ENCODE measurements around the gene WAC.
"Not testable (repeated sequence)": the region's sequence is repeated elsewhere in the genome, so short reads cannot be mapped to it uniquely, and the experiment has no call there.

The WAC gene

DNA sequence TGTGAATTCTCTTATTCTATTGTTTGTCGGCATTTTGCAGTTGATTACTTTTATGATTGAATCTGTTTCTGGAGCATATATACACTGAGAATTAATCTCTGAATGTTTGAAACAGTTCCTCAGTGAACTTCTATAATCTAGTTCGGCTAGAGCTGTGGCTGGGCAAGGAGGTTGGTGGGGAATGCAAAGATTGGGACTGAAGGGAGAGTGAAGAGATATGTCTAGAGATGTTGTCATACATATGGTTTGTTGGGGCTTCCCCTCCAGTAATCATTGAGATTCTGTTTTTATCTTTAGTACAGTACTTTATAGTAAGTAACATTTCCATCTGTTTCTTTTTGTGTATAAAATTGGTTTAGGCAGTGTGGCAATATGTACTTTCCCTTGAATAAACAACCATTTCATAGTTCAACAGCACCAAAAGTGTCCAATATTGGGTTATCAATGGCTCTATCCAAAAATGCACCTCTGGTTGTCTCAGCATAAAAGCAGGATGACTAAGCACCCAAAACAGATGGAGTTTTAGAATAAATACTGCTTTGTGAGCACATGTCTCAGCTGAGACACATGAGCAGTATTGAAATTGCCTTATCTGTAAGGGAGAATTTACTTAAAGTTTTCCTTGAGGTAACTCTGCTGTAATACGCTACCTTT, 36.7 kb downstream of the WAC start:
- no peak for DNase-seq

DNA sequence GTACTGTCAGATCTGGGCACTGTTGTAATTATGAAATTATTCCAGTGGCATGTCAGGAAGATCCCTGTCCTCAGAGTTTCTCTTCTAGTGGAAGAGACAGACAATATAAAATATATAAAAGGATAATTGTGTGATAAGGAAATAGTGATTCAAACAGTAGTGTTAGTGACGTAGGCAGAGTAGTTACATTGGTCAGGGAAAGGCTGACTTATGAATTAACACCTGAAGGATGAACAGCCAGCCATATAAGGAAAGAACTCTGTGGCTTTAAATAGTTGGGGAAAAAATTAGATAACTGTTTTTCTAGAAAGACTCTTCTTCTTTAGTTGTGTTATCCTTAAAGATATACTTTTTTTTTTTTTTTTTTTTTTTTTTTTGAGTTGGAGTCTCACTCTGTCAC, 37.7 kb downstream of the WAC start:
- no peak for DNase-seq

DNA sequence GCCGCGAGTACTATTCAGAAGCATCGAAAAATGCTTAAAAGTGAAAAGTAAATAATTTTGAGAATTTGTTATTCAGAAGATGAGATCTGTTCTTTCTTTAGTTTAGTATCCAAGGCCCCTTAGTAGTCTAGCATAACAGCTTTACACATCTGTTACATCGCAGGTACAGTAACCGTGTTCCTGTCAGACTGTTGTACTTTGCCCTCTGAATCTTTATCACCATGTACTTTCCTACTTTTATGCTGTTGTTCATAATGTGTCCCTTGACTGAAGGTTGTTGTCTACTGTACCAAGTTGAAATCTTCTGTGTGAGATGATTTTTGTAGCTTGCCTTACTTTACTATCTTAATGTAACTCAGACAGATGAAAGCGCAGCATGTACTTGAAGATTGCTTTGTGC, 38.3 kb downstream of the WAC start:
- no peak for DNase-seq

DNA sequence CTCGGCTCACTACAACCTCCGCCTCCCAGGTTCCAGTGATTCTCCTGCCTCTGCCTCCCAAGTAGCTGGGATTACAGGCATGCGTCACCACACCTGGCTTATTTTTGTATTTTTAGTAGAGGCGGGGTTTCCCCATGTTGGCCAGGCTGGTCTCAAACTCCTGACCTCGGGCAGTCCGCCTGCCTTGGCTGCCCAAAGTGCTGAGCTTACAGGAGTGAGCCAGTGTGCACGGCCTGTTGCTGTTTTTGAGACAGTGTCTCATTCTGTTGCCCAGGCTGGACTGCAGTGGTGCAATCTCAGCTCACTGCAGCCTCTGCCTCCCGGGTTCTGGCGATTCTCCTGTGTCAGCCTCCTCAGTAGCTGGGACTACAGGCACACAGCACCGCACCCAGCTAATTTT, 41.3 kb downstream of the WAC start:
- DNase-seq: not testable (repeated sequence)

DNA sequence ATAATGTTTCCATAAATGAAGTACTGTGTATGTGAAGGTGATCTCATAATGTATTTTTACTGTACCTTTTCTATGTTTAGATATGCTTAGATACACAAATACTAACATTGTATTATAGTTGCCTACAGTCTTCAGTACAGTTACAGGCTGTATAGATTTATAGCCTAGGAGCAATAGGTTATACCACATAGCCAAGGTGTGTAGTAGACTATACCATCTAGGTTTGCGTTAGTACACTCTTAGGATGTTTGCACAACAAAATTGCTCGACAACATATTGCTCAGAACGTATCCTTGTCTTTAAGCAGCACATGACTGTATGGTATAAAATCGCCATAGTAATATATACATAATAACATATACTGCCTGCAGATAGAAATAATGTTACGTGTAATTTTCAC, 42.9 kb downstream of the WAC start:
- DNase-seq: no peak

DNA sequence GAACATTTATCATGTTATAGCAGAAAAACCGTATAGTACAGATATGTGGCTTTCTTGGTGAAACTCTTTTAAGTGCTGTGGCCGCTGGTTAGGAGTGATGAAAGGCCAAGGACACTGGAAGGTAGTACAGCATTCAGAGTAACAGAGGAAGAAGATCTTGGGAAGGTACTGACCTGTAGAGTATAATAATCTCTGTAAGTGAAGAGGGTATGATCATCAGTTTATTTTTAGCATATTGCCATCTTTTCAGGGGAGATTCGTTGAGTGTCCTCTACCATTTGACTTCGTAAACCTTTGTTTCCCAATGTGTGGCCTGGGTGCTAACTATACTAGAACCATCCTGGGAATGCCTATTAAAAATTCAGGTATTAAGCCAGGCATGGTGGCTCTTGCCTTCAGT, 44.6 kb downstream of the WAC start:
- no peak for DNase-seq

DNA sequence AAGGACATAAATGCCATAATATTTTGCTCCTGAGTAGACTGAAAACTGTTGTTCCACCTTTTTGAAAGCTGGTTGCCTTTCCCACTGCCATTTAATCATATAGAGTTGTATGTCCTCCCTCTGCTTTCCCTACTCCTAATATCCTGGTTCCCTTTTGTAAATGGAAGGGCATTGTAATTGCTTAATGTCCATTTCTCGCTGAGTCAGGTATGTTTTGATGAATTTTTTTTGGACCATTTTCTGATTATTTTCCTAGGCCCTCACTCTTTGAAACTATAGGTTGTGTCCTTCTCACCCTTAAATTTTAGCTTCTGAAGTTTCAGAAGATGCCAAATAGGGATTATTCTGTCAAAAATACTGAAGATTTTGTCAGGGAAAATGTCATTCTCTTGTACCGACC, 45.5 kb downstream of the WAC start:
- no peak for DNase-seq

DNA sequence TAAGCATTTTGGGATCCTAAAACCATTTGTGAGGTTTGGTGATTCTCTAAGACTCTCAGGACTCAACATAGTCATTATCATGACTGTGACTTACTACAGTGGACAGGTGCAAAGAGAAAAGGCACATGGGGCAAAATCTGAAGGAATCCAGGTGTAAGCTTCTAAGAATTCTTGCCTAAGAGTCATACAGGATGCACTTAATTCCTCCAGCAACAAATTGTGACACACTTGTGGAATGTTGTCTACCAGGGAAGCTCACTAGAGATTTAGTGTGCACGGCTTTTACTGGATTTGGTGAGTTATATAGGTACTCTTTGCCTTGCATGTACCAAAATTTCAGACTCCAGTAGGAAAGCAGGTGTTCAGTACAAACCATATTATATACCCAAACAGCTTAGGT, 47.9 kb downstream of the WAC start:
- no peak for DNase-seq

DNA sequence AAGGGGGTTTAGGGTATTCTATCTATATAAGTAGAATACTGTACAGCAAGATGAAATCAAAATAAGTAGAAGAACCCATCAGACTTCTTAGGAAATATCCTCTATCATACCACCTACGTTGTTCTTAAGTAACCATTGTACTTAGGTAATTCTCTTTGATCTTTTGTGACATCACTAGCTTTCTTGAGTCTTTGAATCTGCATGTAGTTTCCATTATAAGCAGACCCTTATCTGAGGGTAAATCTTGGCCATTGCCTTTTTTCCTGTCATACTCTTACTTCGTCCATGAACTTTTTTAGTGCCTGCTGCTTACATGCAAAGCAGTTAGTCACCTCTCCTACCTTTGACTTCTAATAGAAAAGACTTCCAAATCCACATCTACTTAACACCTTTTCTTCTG, 49.0 kb downstream of the WAC start:
- no peak for DNase-seq

DNA sequence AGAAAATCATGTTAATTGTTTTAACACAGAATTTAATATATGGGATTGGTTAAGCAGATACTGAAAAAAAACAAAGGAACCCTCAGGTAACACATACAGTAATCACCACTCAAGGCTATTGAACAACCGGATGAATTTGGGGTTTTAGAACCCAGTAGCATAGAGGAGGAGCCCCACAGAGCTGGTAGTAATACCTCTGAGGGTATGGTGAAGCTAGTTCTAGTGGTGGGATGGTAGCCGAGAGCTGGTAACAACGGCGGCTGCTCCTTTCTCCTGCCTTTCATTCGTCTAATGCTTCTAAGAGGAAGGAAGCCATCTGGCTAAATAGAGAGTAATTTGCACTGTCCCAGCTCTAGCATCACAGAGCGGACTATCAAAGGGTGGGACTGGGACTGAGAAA, 52.2 kb downstream of the WAC start:
- no peak for DNase-seq

DNA sequence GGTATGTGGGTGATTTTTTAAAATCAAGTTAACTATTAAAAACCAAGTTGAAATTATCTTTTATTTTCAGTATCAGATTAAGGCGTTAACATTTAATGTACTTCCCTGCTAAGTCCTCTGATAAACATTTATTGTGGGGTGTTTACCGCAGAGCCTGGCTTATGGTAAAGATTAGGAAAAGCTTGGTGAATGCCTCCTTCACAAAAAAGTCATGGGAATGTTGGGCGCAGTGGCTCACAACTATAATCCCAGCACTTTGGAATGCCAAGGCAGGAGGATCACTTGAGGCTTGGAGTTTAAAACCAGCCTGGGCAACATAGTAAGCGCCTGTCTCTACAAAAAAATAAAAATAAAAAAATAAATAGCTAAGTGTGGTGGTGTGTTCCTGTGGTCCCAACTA, 53.3 kb downstream of the WAC start:
- DNase-seq: no peak

DNA sequence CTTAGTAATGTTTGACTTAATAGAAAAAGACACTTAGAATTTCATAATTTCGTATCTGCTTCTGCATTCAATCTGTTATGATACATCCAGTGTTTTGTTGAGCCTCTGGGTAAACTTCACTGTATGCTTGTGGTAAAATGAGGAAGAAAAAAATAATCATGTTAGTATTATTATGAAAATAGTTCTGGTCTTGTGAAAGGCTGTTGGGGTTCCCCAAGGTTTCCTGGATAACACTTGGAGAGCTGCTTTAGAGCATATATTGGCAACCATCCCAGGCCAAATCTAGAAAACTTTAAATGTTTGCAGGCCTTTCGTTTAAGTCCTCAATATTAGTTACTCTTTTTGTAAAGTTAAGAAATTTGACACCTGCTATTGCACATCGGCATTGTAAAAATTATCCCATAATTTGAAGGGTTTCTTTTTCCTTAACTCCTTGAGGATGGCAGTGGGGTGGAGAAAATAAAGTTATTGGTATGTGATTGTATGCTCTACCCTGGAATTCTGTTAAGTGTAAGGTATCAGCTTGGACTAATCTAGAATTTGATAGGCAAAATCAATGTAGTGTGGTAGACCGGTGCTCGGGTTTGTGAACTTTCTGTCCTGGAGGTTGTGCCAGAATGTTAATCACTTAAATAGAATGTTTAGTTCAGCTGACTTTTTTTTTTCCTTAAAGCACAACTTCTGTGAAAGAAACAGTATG, 54.5 kb downstream of the WAC start:
- DNase-seq: no peak

DNA sequence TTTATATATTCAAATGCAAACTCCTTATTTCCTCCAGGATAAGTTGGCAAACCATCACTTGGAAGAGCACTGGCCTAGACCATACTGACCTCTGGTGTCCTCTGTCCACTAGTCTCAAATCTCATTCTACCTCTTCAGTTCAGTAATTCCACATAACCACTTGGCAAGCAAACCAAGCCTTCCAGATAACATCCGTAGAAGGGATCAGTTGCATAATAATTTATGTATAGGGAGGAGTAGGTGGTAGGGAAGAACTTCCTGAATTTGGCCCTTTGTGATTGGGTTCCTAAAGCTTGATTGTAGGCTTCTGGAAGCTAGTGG, 55.0 kb downstream of the WAC start:
- DNase-seq: no peak

DNA sequence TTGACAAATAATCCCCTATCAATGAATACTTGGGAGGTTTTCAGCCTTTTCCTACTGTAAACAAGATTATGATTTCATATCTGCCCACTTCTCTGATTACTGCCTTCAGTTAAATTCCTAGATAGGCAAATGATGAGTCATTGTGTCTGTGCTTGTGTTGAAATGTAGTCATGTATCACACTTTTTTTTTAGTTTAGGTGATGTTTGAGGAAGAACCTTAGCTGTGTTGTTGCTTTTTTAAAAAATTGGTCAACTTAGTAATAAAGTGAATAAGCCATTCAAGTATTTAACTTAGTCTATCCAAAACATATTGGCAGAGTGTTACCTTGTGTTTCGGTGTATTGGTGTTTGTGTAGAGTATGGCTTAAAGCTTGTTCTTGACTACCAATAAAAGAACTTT, 60.0 kb downstream of the WAC start:
- no peak for DNase-seq

DNA sequence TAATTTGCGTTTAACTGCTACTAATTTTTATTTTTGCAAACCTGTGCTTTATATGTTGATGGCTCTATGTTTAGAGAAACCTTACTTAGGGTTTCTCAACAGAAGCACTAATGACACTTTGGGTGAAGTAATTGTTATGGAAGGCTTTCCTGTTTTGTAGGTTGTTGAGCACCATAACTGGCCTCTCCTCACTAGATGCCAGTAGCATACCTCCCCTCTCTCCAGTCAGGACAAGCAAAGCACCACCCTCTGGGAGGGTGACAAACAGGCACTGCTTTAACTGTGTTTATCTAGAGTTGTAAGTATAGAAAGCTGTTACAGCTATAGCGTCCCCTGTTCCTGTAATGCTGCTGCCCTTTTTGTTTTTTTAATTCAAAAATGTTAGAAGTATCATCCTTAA, 60.9 kb downstream of the WAC start:
- DNase-seq: no peak

DNA sequence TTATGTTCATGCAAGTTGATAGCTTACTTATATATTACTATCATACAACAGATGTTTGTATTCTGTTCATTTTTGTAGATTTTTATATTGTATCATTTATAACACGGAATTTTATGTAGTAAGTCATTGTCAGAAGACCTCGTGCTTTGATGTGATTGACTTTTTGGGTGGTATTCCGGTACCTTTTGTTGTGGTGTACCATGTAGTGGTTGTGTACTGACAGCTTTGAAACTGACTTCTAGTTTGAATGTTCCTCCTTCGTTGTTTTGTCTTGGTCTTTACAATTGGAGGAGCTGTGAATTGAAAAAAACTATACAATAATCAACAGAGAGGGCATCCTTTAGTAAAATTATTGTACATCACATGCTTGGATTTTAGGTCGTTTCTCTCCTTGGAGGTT, 61.5 kb downstream of the WAC start:
- DNase-seq: peak in 1 of 2 donors; percentile 44

DNA sequence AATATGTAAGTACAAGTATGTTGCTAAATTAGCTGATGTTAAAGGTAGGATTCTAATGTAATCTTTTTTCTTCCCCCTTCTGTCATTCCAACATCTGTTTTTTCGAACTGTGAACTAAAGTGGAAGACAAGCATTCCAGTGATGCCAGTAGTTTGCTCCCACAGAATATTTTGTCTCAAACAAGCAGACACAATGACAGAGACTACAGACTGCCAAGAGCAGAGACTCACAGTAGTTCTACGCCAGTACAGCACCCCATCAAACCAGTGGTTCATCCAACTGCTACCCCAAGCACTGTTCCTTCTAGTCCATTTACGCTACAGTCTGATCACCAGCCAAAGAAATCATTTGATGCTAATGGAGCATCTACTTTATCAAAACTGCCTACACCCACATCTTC, 62.7 kb downstream of the WAC start:
- DNase-seq: no peak

DNA sequence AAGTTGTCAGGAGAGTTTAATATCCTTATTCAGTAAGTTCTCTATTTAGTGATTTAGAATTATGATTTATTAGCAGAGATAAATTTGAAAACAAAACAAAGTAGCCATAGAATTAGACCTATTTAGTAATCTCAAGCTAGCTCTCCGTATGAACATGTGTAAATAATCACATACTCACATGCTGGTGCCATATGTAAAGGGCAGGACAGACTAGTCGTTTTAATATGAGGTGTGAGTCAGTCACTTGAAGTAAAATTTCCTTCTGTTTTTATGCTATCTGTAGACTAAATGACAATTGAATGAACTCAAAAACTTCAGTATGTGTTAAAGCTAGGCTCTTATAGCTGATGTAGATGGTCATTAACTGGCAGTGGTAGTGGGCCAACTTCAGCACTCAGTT, 67.1 kb downstream of the WAC start:
- no peak for DNase-seq

DNA sequence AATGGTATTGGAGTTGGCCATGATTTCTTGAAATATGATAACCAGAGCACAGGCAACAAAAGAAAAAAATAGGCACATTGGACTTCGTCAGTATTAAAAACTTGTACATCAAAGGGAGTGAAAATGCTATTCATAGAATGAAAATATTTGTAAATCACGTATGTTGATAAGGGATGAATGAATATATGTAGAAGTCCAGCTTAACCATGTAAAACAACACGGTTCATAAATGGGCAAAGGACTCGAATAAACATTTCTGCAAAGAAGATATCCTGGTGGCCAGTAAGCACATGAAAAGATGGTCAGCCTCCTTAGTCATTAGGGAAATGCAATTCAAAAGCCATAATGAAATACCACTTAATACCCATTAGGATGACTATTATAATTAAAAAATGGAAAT, 68.1 kb downstream of the WAC start:
- no peak for DNase-seq

DNA sequence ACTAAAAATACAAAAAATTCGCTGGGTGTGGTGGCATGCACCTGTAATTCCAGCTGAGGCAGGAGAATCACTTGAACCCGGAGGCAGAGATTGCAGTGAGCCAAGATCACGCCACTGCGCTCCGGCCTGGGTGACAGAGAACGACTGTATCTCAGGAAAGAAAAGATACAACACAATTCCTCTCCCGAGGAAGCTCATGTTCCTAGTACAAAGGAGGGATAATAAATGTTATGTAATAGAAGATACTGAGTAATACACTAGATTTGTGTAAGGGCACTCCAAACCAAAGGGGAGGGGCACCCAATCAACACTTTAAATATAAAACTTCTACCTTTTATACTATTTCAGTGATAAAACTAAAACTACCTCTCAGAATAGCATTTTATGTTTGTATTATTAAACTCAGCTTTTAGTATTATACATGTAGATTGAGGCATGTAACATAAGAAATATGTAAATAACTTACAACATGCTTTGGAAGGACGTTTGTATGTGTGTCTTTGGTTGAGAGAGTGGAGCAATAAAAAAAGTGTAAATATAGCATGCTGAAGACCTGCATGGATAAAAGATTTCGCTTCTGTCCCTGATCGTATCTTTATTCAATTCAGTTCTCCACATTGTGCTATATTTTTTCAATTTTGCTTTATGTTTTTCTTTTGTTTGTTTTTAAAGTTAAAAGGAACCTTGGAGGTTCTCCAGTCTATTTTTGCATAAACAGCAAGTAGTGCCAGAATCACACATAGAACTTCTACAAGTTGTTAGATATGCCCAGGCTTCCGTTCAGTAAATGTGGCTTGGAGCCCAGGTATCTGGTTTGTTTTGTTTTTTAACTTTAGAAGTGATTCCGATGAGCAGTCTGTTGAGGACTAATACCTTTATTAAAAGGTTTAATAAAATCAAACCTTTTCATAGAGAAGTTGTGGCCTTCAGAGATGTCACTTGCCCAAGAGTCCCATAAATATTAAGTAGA, 71.9 kb downstream of the WAC start:
- DNase-seq: no peak

DNA sequence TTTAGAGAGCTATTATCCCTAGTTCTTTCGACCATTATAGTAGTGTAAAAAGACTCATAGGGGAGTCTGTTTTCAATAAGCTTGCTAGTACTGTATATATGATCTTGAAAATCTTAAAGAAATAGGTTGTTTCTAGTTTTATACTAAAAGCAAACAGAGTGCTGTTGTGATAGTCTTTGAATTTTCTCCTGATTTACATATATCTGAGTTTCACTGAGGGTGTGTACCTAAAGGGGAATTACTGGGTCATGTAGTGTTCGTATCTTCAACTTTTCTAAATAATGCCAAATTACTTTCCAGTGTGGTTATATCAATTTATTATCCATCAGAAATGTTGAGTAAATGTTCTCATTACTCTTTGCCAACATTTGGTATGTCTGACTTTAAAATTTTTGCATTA, 73.7 kb downstream of the WAC start:
- DNase-seq: no peak

DNA sequence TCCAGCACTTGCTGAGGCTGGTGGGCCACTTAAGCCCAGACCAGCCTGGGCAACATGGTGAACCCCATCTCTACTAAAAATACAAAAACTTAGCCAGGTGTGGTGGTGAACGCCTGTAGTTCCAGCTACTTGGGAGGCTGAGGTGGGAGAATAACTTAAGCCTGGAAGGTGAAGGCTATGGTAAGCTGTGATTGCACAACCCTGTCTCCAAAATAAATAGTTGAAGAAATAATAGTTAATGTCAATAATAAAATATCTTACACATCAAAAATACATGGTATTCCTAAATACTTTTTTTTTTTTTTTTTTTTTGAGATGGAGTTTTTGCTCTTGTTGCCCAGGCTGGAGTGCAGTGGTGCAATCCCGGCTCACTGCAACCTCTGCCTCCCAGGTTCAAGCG, 76.7 kb downstream of the WAC start:
- DNase-seq: not testable (repeated sequence)

DNA sequence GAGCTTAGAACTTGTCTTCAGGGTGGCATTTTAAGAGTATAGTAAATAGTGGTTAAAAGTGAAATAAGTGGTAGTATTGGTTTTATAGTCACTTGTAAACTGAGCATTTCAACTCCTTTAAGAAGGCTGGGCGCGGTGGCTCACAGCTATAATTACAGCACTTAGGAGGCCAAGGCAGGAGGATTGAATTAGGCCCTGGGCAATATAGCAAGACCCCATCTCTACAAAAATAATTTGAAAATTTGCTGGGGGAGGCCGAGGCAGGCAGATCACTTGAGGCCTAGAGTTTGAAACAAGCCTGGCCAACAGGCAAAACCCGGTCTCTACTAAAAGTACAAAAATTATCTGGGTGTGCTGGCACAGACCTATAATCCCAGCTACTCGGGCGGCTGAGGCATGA, 80.0 kb downstream of the WAC start:
- DNase-seq: no peak

DNA sequence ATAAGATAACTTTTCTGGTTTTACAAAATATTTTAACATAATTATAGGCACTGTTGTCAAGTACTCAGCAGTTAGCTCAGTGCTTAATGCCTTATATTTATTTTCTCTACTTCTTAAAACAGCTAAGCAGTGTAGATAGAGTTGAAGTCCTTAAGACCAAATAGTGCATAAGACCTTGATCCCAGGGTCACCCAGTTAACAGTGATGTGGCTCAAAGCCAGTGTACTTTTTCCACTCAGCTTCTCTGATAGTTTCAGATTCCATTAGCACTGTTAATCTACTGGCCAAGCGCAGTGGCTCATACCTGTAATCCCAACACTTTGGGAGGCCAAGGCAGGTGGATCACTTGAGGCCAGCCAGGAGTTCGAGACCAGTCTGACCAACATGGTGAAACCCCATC, 83.6 kb downstream of the WAC start:
- no peak for DNase-seq

All from CD4-positive, alpha-beta T cell treated with Interleukin-1 beta for 1 hour (primary cell).